ENCODE data around the gene TMEM82. TPM values are rescaled to one million over a fixed set of nuclear protein-coding genes. Genes with fewer than 3 reads are reported as not detected.

TMEM82 gene
- total RNA-seq, 1 donor from 2014 or later, result not detected

DNA sequence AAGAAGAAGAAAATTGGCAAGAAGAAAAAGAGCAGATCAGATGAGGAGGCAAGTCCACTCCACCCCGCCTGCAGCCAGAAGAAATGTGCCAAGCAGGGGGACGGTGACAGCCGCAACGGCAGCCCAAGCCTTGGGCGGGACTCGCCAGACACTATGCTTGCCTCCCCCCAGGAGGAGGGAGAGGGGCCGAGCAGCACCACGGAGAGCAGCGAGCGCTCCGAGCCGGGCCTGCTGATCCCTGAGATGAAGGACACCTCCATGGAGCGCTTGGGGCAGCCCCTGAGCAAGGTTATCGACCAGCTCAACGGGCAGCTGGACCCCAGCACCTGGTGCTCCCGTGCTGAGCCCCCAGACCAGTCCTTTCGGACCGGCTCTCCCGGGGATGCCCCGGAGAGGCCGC, 15.3 kb upstream of the TMEM82 start:
- Histone ChIP-seq H3K4me1 (no peaks in the 10 kb centered on the region), H3K27ac (no peak overlapping the region), H3K4me3 (no peak overlapping the region), H3K36me3 (peaks cover 92% of the 10 kb centered on the region), H3K27me3 (no peaks in the 10 kb centered on the region), H3K9me3 (no peaks in the 10 kb centered on the region)
- TF ChIP-seq, protein P1, sequence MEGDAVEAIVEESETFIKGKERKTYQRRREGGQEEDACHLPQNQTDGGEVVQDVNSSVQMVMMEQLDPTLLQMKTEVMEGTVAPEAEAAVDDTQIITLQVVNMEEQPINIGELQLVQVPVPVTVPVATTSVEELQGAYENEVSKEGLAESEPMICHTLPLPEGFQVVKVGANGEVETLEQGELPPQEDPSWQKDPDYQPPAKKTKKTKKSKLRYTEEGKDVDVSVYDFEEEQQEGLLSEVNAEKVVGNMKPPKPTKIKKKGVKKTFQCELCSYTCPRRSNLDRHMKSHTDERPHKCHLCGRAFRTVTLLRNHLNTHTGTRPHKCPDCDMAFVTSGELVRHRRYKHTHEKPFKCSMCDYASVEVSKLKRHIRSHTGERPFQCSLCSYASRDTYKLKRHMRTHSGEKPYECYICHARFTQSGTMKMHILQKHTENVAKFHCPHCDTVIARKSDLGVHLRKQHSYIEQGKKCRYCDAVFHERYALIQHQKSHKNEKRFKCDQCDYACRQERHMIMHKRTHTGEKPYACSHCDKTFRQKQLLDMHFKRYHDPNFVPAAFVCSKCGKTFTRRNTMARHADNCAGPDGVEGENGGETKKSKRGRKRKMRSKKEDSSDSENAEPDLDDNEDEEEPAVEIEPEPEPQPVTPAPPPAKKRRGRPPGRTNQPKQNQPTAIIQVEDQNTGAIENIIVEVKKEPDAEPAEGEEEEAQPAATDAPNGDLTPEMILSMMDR (IDR thresholded peaks at IDR 0.05), result no peak
- DNase-seq, result no peak
- no peak for ATAC-seq
- intact Hi-C loops (cut with DNase I), result no loop called here

GRCh38 chr1:15727424-15727823, 14.9 kb upstream of the TMEM82 start:
- Histone ChIP-seq H3K27ac (no peak overlapping the region), H3K9me3 (no peaks in the 10 kb centered on the region), H3K4me1 (no peaks in the 10 kb centered on the region), H3K36me3 (peaks cover 92% of the 10 kb centered on the region), H3K27me3 (no peaks in the 10 kb centered on the region), H3K4me3 (no peak overlapping the region)
- TF ChIP-seq, protein P1 (IDR thresholded peaks at IDR 0.05), result no peak
- intact Hi-C loops (cut with DNase I), result no loop called here
- DNase-seq, result no peak
- no peak for ATAC-seq

DNA sequence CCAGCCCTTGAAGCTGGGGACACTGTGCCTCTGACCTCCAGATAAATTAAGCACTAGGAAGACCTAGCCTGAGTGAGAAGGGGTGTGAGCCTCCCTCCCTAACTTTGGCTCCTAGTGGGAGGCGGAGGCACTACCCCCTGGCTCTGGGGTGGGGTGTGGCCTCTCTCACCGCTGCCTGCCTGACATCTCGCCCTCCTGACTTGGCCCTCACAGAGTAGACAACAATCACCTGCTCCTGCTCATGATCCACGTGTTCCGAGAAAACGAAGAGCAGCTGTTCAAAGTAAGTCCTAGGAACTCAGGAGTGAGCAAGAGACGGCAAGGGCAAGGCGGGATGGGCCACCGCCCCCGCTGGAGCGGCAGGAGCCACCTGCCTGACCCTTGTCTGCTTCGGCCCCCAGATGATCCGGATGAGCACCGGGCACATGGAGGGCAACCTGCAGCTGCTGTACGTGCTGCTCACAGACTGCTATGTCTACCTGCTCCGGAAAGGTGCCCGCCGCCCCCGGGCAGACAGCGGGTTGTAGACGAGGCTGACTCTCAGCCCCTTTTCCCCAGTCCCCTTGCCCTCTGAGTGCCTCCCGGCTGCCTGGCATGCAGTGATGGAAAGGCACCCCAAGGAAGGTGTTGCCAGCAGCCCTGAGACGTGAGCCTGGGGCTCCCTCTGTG, 14.3 kb upstream of the TMEM82 start:
- peaks cover 92% of the 10 kb centered on the region for H3K36me3 ChIP-seq

GRCh38 chr1:15728937-15729657, 13.2 kb upstream of the TMEM82 start:
- no peaks in the 10 kb centered on the region for H3K27me3 ChIP-seq
- H3K4me3 ChIP-seq, result no peak overlapping the region
- H3K4me1 ChIP-seq, result no peaks in the 10 kb centered on the region
- H3K36me3 ChIP-seq, result peaks cover 95% of the 10 kb centered on the region
- intact Hi-C loops (cut with DNase I), result no loop called here
- H3K9me3 ChIP-seq, result no peaks in the 10 kb centered on the region
- TF ChIP-seq, protein P1 (IDR thresholded peaks at IDR 0.05), result no peak
- DNase-seq, result no peak
- no peak for ATAC-seq
- H3K27ac ChIP-seq, result no peak overlapping the region

More for the DNA sequence above, 14.3 kb upstream of the TMEM82 start:
- Histone ChIP-seq H3K4me3 (no peak overlapping the region), H3K27ac (no peak overlapping the region), H3K4me1 (no peaks in the 10 kb centered on the region), H3K27me3 (no peaks in the 10 kb centered on the region), H3K9me3 (no peaks in the 10 kb centered on the region)
- TF ChIP-seq, protein P1 (IDR thresholded peaks at IDR 0.05), result no peak
- DNase-seq, result no peak
- intact Hi-C loops (cut with DNase I), result no loop called here
- no peak for ATAC-seq

GRCh38 chr1:15730423-15730822, 11.9 kb upstream of the TMEM82 start:
- no peaks in the 10 kb centered on the region for H3K4me1 ChIP-seq
- TF ChIP-seq, protein P1 (IDR thresholded peaks at IDR 0.05), result no peak
- no peak overlapping the region for H3K27ac ChIP-seq
- no peak for DNase-seq
- no peaks in the 10 kb centered on the region for H3K27me3 ChIP-seq
- intact Hi-C loops (cut with DNase I), result no loop called here
- no peak for ATAC-seq
- H3K4me3 ChIP-seq, result no peak overlapping the region
- H3K9me3 ChIP-seq, result no peaks in the 10 kb centered on the region
- H3K36me3 ChIP-seq, result peaks cover 97% of the 10 kb centered on the region

All from upper lobe of right lung (tissue), 1 donor.